ENCODE data around the gene TWIST2. TPM values are rescaled to one million over a fixed set of nuclear protein-coding genes. Genes with fewer than 3 reads are reported as not detected.

The TWIST2 gene
- total and polyA plus RNA-seq, 9 donors: 14.2 to 104 (median 32.7) TPM

DNA sequence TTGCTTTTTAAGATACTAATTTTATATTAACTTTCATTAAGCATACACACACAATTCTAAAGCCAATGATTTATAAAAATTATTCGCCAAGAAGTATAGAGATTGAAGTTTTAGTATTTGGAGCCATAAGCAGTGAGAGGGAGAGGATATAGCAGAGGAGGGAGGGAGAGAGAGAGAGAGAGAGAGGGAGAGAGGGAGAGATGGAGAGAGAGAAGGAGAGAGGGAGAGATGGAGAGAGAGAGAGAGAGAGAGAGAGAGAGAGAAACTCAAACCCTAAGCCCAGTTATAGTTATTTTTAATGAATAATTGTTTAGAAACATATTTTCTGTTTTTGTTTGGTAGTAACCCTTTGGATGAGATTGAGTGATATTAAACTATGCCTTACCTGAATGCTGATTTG lies 5.3 kb downstream of the TWIST2 start:
- no peak overlapping the region for H3K4me3 ChIP-seq
- no peaks in the 10 kb centered on the region for H3K27me3 ChIP-seq
- H3K9me3 ChIP-seq: no peaks in the 10 kb centered on the region
- 92 to 100% (median 95%) methylated on average over 1 of the region's 1 CpG for WGBS, 3 donors
- no peak for DNase-seq
- intact Hi-C loops (cut with DNase I): no loop called here
- no peak overlapping the region for H3K27ac ChIP-seq
- peaks cover 2% of the 10 kb centered on the region for H3K4me1 ChIP-seq (ENCODE audit: insufficient read depth)
- H3K36me3 ChIP-seq: no peaks in the 10 kb centered on the region
- TF ChIP-seq POLR2A (IDR thresholded peaks at IDR 0.05): no peak
- TF ChIP-seq, protein P1, sequence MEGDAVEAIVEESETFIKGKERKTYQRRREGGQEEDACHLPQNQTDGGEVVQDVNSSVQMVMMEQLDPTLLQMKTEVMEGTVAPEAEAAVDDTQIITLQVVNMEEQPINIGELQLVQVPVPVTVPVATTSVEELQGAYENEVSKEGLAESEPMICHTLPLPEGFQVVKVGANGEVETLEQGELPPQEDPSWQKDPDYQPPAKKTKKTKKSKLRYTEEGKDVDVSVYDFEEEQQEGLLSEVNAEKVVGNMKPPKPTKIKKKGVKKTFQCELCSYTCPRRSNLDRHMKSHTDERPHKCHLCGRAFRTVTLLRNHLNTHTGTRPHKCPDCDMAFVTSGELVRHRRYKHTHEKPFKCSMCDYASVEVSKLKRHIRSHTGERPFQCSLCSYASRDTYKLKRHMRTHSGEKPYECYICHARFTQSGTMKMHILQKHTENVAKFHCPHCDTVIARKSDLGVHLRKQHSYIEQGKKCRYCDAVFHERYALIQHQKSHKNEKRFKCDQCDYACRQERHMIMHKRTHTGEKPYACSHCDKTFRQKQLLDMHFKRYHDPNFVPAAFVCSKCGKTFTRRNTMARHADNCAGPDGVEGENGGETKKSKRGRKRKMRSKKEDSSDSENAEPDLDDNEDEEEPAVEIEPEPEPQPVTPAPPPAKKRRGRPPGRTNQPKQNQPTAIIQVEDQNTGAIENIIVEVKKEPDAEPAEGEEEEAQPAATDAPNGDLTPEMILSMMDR (IDR thresholded peaks at IDR 0.05): no peak
- no peak for TF ChIP-seq EP300 (IDR thresholded peaks at IDR 0.05)

DNA sequence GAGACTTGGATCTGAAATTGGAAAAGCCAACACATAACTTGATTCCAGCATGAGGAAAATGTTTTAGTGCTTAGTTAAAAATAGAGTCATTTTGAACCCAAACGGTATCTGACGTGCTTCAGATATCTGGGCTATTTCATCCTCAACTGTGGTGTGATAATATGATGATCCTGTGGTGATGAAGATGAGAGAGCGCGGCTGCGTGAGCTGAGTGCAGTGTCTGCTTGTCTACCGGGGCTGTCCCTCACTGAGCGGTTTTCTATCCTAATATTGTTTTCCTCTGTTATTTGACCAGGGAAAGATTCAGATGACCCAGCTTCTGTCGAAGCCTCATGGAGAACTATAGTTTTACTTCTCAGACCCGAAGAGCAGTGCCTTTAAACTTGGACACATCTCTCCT lies 5.8 kb downstream of the TWIST2 start:
- Histone ChIP-seq H3K4me1 (ENCODE audit: insufficient read depth) (peaks cover 2% of the 10 kb centered on the region), H3K36me3 (no peaks in the 10 kb centered on the region), H3K27ac (no peak overlapping the region), H3K4me3 (no peak overlapping the region), H3K27me3 (no peaks in the 10 kb centered on the region), H3K9me3 (no peaks in the 10 kb centered on the region)
- 75 to 89% (median 87%) methylated on average over 9 of the region's 9 CpGs for WGBS, 3 donors
- DNase-seq: no peak
- intact Hi-C loops (cut with DNase I): no loop called here
- TF ChIP-seq, protein P1 (IDR thresholded peaks at IDR 0.05): no peak
- no peak for TF ChIP-seq EP300 (IDR thresholded peaks at IDR 0.05)
- no peak for TF ChIP-seq POLR2A (IDR thresholded peaks at IDR 0.05)

DNA sequence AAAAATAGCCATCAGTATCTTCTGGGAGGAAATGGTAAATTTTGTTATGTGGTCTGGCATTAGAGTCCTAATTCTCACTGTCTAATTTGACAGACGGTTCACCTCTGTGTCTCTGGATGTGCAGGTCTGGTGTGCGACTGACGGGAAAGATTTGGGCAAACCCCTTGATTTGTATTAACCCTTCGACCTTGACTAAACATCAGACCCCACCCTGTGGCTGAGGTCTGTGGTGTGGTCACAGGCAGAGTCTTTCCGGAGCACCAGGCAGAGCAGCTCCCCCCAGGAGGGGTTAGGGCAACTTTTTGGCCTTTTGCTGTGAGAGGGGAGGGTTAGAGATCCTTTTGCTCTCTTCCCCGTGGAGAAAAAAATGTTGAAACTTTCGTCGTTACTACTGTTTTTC lies 6.4 kb downstream of the TWIST2 start:
- intact Hi-C loops (cut with DNase I): no loop called here
- TF ChIP-seq, protein P1 (IDR thresholded peaks at IDR 0.05): no peak
- TF ChIP-seq POLR2A (IDR thresholded peaks at IDR 0.05) (no peak), EP300 (IDR thresholded peaks at IDR 0.05) (no peak)
- Histone ChIP-seq H3K36me3 (no peaks in the 10 kb centered on the region), H3K27me3 (no peaks in the 10 kb centered on the region), H3K27ac (no peak overlapping the region), H3K9me3 (no peaks in the 10 kb centered on the region), H3K4me3 (no peak overlapping the region), H3K4me1 (ENCODE audit: insufficient read depth) (peaks cover 2% of the 10 kb centered on the region)
- whole genome bisulfite sequencing, 3 donors: 78 to 87% (median 82%) methylated on average over 8 of the region's 8 CpGs
- DNase-seq: no peak

DNA sequence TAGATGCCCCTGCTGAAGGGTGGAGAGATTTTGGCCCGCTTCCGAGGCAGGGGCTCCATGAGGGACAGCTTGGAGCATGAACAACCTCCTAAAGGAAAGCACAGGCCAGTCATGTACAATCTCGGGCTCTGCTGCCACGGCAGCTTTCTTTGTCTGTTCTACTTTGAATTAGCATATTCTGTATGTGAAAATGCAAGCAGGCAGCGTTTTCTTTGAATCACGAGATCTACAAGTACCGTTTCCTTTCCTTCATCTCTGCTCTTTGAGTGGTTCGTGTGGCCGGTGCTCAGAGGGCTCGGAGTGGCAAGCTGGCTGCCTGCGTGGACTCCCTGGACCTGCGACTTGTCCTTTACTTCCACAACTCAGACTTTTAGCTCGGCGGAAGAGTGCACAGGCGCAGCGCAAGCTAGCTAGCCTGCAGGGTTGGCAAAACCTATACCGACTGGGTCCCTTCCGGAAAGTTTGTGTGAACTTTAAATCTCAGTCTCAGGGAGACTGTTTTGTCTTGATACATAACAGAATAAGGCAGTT lies 6.9 kb downstream of the TWIST2 start:
- peaks cover 2% of the 10 kb centered on the region for H3K4me1 ChIP-seq (ENCODE audit: insufficient read depth)
- no peak overlapping the region for H3K27ac ChIP-seq
- no peak overlapping the region for H3K4me3 ChIP-seq
- intact Hi-C loops (cut with DNase I): no loop called here
- H3K27me3 ChIP-seq: no peaks in the 10 kb centered on the region
- TF ChIP-seq, protein P1 (IDR thresholded peaks at IDR 0.05): no peak
- TF ChIP-seq EP300 (IDR thresholded peaks at IDR 0.05): no peak
- H3K9me3 ChIP-seq: no peaks in the 10 kb centered on the region
- no peak for DNase-seq
- no peaks in the 10 kb centered on the region for H3K36me3 ChIP-seq
- WGBS, 3 donors: 90 to 93% (median 92%) methylated on average over 18 of the region's 18 CpGs
